ENCODE results near the gene PFKL. TPM values are rescaled to one million over a fixed set of nuclear protein-coding genes. Genes with fewer than 3 reads are reported as not detected.
A peak's percentile ranks its signal among the peaks of the same experiment; 100 is the strongest.
"Not testable (repeated sequence)": the region's sequence is repeated elsewhere in the genome, so short reads cannot be mapped to it uniquely, and the experiment has no call there.

Gene PFKL
- total RNA-seq, 1 experiment from 2014 or later = 360 TPM

DNA sequence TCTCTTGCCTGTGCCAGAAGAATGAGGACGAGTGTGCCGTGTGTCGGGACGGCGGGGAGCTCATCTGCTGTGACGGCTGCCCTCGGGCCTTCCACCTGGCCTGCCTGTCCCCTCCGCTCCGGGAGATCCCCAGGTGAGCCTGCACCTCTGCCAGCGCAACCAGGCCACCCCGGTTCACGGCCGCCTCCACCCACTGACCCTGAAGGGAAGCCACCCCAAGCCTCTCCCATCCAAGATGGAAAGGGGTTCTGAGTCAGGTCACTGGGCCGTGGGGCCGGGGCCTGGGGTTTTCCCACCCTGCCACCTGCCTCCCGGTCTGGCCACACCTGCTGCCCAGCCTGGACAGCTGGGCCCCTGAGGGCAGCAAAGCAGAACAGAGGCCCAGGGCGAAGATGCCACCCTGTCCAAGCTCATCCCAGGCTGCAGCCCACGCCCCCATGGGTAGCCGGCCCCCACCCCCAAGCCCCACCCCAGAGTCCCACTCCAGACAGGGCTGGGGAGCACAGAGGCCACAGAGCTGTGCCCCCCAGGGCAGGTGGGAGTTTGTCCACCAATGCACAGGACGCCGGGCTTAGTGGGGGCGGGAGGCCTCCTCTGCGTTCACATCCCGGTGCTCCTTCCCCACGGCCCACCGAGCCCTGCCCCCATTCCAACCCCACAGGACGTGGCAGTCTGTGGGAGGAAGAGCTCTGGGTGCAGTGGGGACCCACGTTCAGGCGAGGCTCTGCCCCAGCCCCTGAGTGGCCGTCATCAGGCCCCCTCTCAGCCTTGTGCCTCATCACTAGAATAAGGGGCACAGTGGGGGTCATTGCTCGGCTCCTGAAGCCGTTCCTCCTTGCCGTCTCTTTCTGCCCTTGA is 8.5 kb upstream of the PFKL start:
- in situ Hi-C loops (cut with HindIII; ENCODE audit: low pct_unique_long_range_greater_than_20kb, low sequenced_read_pairs) = no loop called here
- no peak for DNase-seq (ENCODE audit: low read depth)

DNA sequence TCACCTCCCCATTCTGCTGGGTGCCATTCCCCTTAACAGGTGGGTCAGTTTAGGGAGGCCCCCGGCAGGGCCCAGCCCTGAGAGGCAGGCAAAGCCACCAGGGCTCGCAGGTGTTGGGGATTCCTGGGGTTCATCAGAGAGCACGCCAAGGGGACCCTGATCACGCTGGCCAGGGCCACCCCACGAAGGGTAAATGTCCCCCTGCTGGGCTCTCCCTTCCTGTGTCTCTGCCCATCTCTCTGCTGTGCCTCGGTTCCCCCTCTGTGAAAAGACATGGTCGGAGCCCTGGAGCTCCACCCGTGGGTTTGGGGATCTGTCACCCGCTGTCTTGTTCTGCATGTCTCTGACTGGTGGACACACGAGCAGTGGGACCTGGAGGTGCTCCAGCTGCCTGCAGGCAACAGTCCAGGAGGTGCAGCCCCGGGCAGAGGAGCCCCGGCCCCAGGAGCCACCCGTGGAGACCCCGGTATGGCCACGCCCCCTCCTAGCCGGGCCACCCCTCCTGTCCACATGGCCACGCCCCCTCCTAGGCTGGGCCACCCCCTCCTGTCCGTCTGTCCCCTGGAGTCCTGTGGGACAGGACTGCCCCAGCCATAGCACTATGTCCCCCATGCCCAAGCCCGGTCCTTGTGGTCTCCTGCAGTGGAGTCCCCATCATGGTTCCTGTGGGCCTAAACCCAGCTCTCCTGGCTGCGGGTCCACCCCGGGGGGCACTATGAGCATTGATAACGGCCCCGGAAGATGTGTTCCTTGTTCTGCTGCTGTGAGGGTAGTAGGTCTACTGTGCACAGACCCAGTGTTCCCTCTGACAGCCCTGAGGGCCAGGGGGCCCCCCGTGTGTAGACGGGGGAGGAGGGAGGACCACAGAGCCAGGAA is 7.7 kb upstream of the PFKL start:
- no peak for DNase-seq (ENCODE audit: low read depth)
- in situ Hi-C loops (cut with HindIII; ENCODE audit: low pct_unique_long_range_greater_than_20kb, low sequenced_read_pairs) = no loop called here

GRCh38 chr21:44292812-44293195 is 7.0 kb upstream of the PFKL start:
- no peak for DNase-seq (ENCODE audit: low read depth)
- in situ Hi-C loops (cut with HindIII; ENCODE audit: low pct_unique_long_range_greater_than_20kb, low sequenced_read_pairs) = no loop called here

- in situ Hi-C loops (cut with HindIII; ENCODE audit: low pct_unique_long_range_greater_than_20kb, low sequenced_read_pairs) = no loop called here
- no peak for DNase-seq (ENCODE audit: low read depth)
Measured at GRCh38 chr21:44293551-44294231, 6.2 kb upstream of the PFKL start.

- DNase-seq (ENCODE audit: low read depth) = no peak
- in situ Hi-C loops (cut with HindIII; ENCODE audit: low pct_unique_long_range_greater_than_20kb, low sequenced_read_pairs) = no loop called here
Measured at GRCh38 chr21:44294391-44295162, 5.3 kb upstream of the PFKL start.

GRCh38 chr21:44295163-44295573 is 4.7 kb upstream of the PFKL start:
- DNase-seq (ENCODE audit: low read depth) = no peak
- in situ Hi-C loops (cut with HindIII; ENCODE audit: low pct_unique_long_range_greater_than_20kb, low sequenced_read_pairs) = no loop called here

DNA sequence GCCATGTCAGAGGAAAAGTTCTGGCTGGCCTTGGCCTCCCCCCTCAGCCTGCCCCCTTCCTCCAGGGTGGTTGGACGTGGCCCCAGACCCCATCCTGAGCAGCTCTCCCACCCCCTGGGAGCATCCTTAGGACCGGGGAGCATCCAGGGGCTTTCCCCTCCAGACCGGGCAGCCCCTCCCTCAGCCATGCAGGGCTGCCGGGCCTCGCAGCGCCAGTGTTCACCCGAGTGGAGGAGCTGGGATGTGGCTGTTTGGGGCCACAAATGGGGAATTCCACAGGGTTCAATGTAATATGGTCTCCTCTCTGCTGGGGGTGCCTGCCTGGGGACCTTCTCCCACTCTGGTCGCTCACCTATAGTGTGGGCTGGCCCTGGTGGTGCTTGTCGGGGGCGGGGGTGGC is 4.2 kb upstream of the PFKL start:
- DNase-seq (ENCODE audit: low read depth) = no peak
- in situ Hi-C loops (cut with HindIII; ENCODE audit: low pct_unique_long_range_greater_than_20kb, low sequenced_read_pairs) = no loop called here

DNA sequence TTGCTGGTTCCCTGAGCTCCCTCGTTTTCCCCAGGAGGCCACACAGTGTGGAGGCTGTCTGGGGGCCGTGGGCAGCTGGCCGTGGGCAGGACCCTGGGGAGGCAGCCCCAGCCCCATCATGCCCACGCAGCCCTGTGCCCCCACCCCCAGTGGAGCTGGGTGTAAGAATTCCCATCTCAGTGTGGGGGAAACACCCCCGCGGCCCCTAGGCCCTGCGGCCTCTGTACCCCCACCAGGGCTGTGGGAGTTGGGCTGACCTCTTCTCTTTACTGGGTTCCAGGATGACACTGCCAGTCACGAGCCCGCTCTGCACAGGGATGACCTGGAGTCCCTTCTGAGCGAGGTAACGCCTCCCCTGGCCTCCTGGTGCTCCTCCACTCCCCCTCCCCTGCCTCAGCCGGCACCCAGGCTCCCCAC is 3.7 kb upstream of the PFKL start:
- in situ Hi-C loops (cut with HindIII; ENCODE audit: low pct_unique_long_range_greater_than_20kb, low sequenced_read_pairs) = no loop called here
- DNase-seq (ENCODE audit: low read depth) = no peak

DNA sequence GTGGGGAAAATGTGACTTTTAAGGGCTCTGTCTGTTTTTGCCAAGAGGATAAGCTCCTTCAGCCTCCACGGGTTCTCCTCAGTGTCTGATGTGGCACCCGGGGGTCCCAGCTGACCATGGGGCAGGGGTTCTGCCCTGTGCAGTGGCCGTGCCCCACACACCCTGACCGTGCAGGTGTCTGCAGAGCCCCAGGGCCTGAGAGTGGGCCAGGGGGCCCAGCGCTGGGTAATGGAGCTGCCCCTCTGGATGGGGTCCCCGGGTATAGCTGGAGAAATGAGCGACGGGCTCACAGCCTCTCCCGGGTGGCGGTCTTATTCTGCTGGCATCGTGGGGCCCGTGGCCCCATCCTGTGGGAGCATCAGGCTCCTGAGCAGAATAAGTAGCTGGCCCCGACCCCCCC is 2.9 kb upstream of the PFKL start:
- no peak for DNase-seq (ENCODE audit: low read depth)
- in situ Hi-C loops (cut with HindIII; ENCODE audit: low pct_unique_long_range_greater_than_20kb, low sequenced_read_pairs) = no loop called here

- in situ Hi-C loops (cut with HindIII; ENCODE audit: low pct_unique_long_range_greater_than_20kb, low sequenced_read_pairs) = no loop called here
- DNase-seq (ENCODE audit: low read depth) = peak; percentile 91
Measured at GRCh38 chr21:44297525-44298290, 2.1 kb upstream of the PFKL start.

DNA sequence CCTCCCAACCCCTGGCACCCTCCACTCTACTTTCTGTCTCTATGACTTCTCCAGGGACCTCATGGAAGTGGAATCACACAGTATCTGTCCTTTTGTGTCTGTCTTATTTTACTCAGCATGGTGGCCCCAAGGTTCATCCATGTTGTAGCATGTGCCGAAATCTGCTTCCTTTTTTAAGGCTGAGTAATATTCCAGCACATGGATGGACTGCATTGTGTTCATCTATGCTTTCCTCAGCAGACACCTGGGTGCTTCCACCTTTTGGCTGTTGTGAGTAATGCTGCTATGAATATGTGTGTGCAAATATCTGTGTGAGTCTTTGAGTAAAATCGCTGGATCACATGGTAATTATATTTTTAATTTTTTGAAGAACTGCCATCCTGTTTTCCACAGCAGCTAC is 1.6 kb upstream of the PFKL start:
- in situ Hi-C loops (cut with HindIII; ENCODE audit: low pct_unique_long_range_greater_than_20kb, low sequenced_read_pairs) = no loop called here
- peak; percentile 17 for DNase-seq (ENCODE audit: low read depth)

DNA sequence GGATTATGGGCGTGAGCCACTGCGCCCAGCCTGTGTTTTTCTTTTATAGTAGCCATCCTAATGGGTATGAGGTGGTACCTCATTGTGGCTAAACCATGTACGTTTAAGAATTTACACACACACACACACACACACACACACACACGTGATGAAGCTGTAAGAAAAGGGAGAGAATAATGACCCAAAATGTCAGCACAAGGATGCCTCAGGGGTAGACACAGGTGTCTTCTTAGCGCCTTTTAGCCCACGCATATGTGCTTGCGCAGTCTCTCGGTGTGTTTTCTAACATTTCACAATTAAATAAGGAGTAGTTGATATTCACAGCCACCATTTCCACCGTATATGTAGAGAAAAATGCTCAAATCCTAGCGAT is 782 bp upstream of the PFKL start:
- DNase-seq (ENCODE audit: low read depth) = no peak
- in situ Hi-C loops (cut with HindIII; ENCODE audit: low pct_unique_long_range_greater_than_20kb, low sequenced_read_pairs) = no loop called here

GRCh38 chr21:44300262-44300959 is 558 bp downstream of the PFKL start:
- in situ Hi-C loops (cut with HindIII; ENCODE audit: low pct_unique_long_range_greater_than_20kb, low sequenced_read_pairs) = no loop called here
- DNase-seq (ENCODE audit: low read depth) = peak; percentile 82

- in situ Hi-C loops (cut with HindIII; ENCODE audit: low pct_unique_long_range_greater_than_20kb, low sequenced_read_pairs) = no loop called here
Measured at GRCh38 chr21:44301141-44301540, 1.3 kb downstream of the PFKL start.

GRCh38 chr21:44301961-44302406 is 2.1 kb downstream of the PFKL start:
- in situ Hi-C loops (cut with HindIII; ENCODE audit: low pct_unique_long_range_greater_than_20kb, low sequenced_read_pairs) = no loop called here
- peak; percentile 16 for DNase-seq (ENCODE audit: low read depth)

More at GRCh38 chr21:44301141-44301540, 1.3 kb downstream of the PFKL start:
- no peak for DNase-seq (ENCODE audit: low read depth)

- DNase-seq (ENCODE audit: low read depth) = peak; percentile 49
- in situ Hi-C loops (cut with HindIII; ENCODE audit: low pct_unique_long_range_greater_than_20kb, low sequenced_read_pairs) = not testable (repeated sequence)
Measured at GRCh38 chr21:44302573-44303401, 2.9 kb downstream of the PFKL start.
